ENCODE data around the gene SPTY2D1.

- TF ChIP-seq CTCF (IDR thresholded peaks at IDR 0.05) (no peak), POLR2A (IDR thresholded peaks at IDR 0.05) (no peak)
Observed at GRCh38 chr11:18575361-18575760, 58.8 kb downstream of the SPTY2D1 start.

All from Peyer's patch (tissue), 4 donors.